HG02870 (cell line): ENCODE measurements around the gene IL1RAP.

ENCODE experiments used
- ATAC-seq: cut with Tn5 transposase; IDR thresholded peaks from one replicate; pipeline ENCODE4 v1.9.1; 2021; ENCODE audit warnings: mild to moderate bottlenecking, moderate library complexity; ENCODE audit not compliant: unreplicated experiment

The IL1RAP gene

DNA sequence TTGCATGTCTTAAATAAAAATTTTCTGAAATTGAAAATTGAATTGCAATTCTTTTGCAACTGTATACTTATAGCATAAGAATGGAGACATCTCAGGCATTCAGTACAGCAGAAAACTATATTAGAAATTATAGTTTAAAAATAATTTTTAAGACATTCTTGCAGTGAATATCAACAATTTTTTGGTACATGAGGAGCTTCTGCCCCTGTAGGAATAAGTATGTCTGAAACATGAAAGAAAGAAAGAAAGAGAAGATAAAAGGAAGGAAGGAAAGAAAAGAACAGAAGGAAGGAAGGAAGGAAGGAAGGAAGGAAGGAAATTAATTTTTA lies 183.6 kb downstream of the IL1RAP start:
- ATAC-seq, result no peak

DNA sequence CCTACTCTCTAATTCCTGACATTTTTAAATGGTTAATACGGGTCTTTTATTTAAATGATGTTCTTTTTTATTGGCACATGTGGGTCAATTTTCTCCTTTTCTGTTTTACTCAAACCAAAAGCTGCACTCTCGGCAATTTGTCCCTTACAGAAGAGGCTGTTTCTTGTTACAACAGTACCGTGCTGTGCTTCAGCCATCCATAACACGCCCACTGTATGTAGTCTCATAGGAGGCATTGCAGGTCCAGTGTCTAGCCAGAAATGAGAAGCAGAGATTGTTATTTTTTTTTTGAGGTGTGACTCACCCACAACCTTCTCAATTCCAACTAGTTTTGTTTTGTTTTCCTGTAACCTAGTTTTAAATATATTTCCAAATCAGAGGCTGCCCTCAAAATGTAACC lies 184.0 kb downstream of the IL1RAP start:
- ATAC-seq, result no peak

DNA sequence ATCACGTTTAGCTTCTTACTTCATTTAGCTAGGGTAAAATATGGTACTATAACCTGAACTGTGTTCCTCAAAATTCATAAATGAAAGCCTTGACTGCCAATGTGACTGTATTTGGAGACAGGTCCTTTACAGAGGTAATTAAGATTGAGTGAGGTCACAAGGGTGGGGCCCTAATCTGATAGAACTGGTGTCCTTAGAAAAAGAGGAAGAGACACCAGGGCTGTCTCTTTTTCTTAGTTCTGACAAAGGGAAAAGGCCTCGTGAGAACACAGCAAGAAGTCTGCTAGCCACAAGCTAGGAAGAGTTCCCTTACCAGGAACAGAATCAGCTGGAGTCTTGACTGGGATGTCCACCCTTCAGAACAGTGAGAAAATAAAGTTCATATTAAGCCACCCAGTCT lies 185.9 kb downstream of the IL1RAP start:
- ATAC-seq, result no peak

DNA sequence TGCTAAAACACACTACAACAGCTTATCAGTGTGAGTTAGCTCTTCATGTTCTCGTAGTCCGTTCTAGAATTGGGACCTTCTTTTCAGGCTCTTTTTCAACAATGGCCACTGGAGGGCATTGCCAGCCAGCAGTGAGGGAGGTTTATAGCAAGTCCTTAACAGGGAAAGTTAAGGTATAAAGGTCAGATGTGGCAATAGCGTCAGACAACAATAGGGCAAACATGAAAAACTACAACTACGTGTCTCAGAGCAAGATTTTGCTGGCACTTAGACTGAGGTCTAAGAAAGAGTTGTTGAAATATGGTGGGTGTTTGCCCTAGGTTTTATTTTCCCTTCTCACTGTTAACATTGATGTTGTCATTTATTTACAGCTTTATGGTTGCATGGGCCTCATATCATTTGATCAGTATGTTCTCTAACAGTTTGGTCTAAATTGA lies 187.2 kb downstream of the IL1RAP start:
- no peak for ATAC-seq

DNA sequence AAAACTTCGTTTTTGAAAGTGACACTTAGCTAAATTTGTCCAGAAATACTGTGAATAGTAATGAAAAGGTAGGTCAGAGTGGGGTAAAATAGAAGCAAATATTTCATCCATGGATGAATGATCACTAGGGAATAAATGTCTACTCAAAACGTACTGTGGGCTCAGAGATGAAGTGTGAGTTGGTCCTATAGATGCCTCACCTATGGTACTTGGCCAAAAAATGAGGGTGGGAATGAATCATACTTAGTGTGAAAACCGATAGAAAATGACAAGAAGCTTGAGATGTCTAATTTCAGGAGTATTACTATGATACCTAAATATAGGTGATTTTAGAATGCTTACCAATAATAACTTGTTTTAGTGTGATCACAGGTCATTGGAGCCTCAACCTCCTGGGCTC lies 192.7 kb downstream of the IL1RAP start:
- no peak for ATAC-seq
